CD4-positive, alpha-beta T cell treated with Interleukin-15 for 1 hour (primary cell): ENCODE measurements around the gene ZNF654.
"Not testable (repeated sequence)": the region's sequence is repeated elsewhere in the genome, so short reads cannot be mapped to it uniquely, and the experiment has no call there.

Source experiments
- DNase-seq: peaks from one replicate; pipeline ENCODE4 v3.0.0-alpha.2; 2020

Gene ZNF654

GRCh38 chr3:88061746-88062145 is 2.7 kb downstream of the ZNF654 start:
- DNase-seq, result no peak

GRCh38 chr3:88075072-88075471 is 16.0 kb downstream of the ZNF654 start:
- DNase-seq, result no peak

GRCh38 chr3:88075497-88075896 is 16.4 kb downstream of the ZNF654 start:
- no peak for DNase-seq

- DNase-seq, result no peak
These were observed 17.7 kb downstream of the ZNF654 start for GRCh38 chr3:88076712-88077111.

- DNase-seq, result no peak
These were observed 19.9 kb downstream of the ZNF654 start for GRCh38 chr3:88078932-88079331.

GRCh38 chr3:88082854-88083253 is 23.8 kb downstream of the ZNF654 start:
- DNase-seq, result no peak

GRCh38 chr3:88084097-88084501 is 25.0 kb downstream of the ZNF654 start:
- no peak for DNase-seq

GRCh38 chr3:88090681-88091080 is 31.6 kb downstream of the ZNF654 start:
- DNase-seq, result no peak

GRCh38 chr3:88092270-88092669 is 33.2 kb downstream of the ZNF654 start:
- DNase-seq, result no peak

GRCh38 chr3:88093266-88093665 is 34.2 kb downstream of the ZNF654 start:
- no peak for DNase-seq

GRCh38 chr3:88101142-88101541 is 42.1 kb downstream of the ZNF654 start:
- no peak for DNase-seq

- no peak for DNase-seq
These were observed 46.3 kb downstream of the ZNF654 start for GRCh38 chr3:88105325-88105724.

GRCh38 chr3:88112289-88112688 is 53.2 kb downstream of the ZNF654 start:
- DNase-seq, result no peak

- peak; percentile 36 for DNase-seq
These were observed 54.5 kb downstream of the ZNF654 start for GRCh38 chr3:88113311-88114162.

GRCh38 chr3:88114878-88115549 is 56.0 kb downstream of the ZNF654 start:
- no peak for DNase-seq

GRCh38 chr3:88117683-88118082 is 58.6 kb downstream of the ZNF654 start:
- no peak for DNase-seq

- DNase-seq, result not testable (repeated sequence)
These were observed 59.5 kb downstream of the ZNF654 start for GRCh38 chr3:88118603-88119002.

GRCh38 chr3:88123526-88123925 is 64.5 kb downstream of the ZNF654 start:
- no peak for DNase-seq

- DNase-seq, result no peak
These were observed 72.6 kb downstream of the ZNF654 start for GRCh38 chr3:88131695-88132094.

GRCh38 chr3:88132894-88133293 is 73.8 kb downstream of the ZNF654 start:
- no peak for DNase-seq

- DNase-seq, result no peak
These were observed 74.7 kb downstream of the ZNF654 start for GRCh38 chr3:88133711-88134263.

- no peak for DNase-seq
These were observed 78.8 kb downstream of the ZNF654 start for GRCh38 chr3:88137836-88138235.

GRCh38 chr3:88141458-88142083 is 82.5 kb downstream of the ZNF654 start:
- no peak for DNase-seq
